Sciatic nerve (tissue), 2 donors: ENCODE data around the gene CUL4A. TPM values are rescaled to one million over a fixed set of nuclear protein-coding genes. Genes with fewer than 3 reads are reported as not detected.

Experiments used
- ATAC-seq: fragments of 200-7000 bp; cut with Tn5 transposase; one replicate; pipeline ENCODE4 v1.9.1; 2020; ENCODE audit warnings: mild to moderate bottlenecking, moderate library complexity
- DNase-seq: peaks from one replicate; pipeline ENCODE4 v3.0.0-alpha.2; 2020; ENCODE audit warnings: low spot score
- intact Hi-C: fragments of 100-400 bp; cut with DNase I; formaldehyde crosslinking; loops from one replicate; pipeline ENCODE4 v1.14.2; 2022
- total RNA-seq: library from RNA; stranded (reverse); fragmentation: NEBNext Ultra II Directional; extraction: Animal tissue kit (Norgen Biotek cat#: 25700); gene quantifications from one replicate; pipeline ENCODE4 v1.2.1, GENCODE V29; 2021
- donor health status: DM: no; HTN: no; CAD: no.
- donor health status: DM: no; HTN: no; CAD: no.

The CUL4A gene
- total RNA-seq, 1 donor from 2014 or later: 62.3 TPM

DNA sequence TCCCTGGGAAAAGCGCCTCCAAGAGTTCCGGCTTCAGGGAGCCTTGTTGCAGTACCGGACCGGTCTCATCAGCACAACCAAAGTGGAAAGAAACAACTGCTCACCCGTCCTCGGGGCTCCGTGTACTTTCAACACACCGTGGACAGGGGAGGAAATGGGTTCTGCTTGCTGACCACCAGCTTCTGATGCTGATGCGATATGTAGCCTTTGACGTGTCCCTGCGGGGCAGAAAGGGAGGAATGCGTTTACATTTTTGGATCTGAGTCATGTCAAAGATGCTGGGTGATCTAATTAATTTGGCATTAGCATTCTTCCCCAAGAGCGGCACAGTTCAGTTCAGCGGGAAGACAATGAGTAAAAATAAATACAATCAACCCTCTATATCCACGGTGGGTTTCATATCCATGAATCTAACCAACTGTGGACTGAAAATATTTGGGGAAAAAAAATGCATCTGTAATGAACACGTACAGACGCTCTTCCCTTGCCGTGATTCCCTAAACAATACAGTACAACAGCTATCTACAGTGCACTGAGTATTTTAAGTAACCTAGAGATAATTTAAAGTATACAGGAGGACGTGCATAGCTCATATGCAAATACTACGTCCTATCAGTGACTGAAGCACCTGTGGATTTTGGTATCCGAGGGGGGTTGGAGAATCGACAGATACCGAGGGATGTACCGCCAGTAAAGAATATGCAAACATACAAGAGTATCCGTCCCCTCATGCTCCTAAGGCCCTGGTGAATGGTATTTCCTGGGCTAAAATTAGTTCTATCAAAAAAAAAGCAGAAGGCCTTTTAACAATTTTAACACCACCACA is 31.1 kb upstream of the CUL4A start:
- DNase-seq (no peak), ATAC-seq (no peak)
- intact Hi-C loops: no loop called here

DNA sequence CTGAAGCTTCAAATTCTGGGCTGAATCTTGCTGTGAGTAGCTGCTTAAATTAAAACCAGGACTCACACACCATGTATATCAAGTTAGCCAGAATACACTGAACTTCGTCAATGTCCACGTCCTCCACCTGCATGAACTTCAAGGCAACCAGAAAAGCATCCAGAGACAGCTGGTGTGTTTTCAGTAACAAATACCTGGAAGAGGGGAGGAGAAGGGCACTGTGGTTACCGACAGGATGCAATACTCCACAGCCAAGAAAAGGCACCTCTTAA is 30.6 kb upstream of the CUL4A start:
- intact Hi-C loops: no loop called here
- ATAC-seq (no peak), DNase-seq (no peak)

DNA sequence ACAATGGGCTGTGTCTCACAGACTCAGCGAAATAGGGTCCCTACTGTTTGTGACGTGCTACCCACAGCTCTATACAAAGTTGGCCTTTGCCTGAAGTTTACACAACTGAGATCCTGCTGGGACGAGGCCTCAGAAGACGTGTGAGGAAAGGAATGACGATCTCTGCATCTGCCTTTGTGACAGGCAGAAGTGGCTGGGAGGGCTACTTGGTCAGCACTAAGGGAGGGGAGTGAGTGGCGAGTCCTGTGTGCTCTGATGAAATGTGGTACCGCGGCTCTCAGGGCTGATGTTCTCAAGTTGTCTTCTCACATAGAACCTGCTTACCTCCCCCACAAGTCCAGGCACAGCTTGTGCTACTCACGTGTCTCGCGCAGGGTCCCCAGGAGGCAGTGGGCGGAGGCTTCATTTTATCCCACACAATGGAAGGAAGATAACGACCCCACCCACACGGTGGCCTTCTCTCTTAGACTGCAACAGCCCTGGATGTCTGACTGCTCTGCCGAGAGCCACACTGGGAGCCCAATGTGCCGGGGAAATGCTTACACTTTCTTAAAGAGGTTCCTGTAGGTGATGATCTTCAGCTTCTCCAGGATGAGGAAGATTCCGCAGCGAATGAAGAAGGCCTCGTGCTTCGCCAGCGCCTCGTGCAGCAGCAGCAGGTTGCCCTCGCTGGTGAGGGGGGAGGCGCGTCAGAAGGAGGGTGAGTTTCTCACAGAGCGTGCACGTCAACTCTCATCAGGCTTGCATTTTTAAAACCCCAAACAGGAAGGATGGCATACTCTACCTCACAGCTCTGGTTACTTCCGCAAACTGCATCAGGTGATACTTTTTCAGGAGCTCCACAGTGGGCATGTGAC is 29.8 kb upstream of the CUL4A start:
- ATAC-seq: no peak
- DNase-seq: no peak
- intact Hi-C loops: no loop called here

DNA sequence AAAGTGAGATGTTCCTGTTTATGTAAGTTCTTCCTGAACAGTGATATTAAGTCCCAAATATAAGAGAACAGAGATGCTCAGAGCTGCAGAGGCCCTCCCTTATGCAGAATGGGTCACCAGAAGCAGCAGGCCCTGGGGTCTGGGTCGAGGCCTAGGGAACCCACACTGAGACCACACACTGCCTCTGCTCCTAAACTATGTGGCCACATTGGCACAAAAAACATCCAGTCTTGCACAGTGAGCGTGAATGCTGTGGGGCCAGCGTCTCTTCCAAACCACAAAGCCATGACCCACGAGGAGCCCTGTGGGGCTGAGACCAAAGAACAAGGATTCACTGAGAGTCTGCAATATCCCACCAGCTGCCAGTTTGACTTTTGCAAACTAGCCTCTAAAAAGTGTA is 27.4 kb upstream of the CUL4A start:
- ATAC-seq (no peak), DNase-seq (no peak)
- intact Hi-C loops: no loop called here

DNA sequence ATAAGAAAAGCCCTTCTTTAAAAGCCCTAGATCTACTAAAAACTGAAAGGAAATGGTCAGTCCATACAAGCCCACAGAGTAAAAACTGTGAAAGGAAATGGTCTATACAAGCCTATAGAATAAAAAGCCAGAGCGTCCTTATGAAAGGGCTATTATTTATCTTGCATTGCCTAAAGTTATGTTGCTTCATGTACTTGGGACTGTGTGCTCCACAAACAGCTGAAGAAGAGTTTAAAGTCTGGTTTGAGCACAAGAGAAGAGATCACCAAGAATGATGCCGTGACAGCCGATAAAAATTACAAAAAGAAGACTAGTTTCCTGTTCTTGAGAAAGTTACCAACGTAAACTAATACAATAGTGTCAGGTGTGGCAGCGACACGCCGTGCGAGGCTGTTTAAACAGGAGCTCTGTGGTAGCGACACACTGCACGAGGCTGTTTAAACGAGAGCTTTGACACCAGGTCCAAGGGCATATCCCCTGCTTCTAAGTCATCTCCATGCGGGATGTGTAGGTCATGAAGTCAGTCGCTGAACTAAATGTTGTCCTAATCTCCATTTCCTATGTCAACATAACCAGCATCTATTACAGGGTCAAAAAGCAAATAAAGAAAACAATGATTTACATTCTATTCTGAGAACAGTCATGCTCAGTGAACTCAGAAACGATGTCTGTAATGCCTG is 25.8 kb upstream of the CUL4A start:
- intact Hi-C loops: no loop called here
- DNase-seq (no peak), ATAC-seq (no peak)

DNA sequence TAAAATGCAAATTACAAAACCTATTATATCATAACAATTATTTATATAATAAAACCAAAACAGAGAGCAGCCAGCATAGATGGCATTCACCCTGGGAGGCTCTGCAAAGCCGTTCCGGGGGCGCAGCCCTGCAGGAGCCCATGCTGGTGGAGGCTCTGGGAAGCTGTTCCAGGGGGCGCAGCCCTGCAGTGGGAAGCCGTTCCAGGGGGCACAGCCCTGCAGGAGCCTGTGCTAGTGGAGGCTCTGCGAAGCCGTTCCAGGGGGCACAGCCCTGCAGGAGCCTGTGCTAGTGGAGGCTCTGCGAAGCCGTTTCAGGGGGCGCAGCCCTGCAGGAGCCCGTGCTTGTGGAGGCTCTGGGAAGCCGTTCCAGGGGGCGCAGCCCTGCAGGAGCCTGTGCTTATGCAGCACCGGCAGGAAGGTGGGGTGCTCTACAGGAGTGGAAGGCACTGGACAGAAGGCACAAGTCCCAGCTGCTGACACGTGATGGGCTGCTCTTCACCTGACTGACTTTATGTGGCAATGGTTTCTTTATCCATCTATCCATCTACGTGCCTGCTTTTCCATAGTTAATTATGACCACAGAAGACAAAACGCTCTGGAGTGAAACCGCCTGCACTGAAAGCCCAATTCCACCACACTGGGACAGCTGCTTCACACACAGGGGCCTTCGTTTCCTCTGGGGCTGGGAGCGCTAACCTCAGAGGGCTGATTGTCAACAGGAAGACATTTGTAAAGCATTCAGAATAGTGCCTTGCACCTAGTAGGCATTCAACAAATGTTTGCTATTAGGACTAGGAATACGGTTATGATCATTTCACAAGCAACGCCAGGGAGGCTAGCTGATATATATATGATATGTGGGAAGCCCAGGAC is 24.6 kb upstream of the CUL4A start:
- ATAC-seq (no peak), DNase-seq (no peak)
- intact Hi-C loops: no loop called here

DNA sequence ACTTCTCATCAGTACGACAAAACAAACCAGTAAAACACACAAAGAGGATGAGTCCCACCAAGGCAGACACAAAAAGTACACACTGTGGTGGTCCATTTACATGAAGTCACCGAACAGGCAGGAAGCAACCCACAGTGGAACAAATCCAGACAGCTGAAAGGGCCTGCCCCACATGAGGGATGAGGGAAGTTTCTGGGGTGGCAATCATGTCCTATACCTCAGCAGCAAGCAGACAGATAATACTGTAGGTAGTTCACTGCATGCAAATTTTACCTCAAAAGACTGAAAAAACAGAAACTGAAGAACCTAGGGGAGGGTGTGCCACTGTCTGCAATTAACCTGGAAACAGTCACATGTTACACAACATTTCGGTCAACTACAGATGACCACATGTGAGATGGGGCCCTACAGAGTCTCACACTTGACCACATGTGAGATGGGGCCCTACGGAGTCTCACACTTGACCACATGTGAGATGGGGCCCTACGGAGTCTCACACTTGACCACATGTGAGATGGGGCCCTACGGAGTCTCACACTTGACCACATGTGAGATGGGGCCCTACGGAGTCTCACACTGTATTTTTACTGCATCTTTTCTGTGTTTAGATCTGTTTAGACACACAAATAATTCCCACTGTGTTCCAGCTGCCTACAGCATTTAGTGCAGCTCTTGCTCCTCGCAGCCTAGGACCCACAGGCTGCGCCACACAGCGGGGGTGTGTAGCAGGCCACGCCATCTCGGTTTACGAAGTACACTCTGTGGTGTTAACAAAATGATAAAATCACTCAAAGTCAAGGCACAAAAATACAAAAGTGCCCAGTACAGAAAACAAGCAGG is 23.1 kb upstream of the CUL4A start:
- DNase-seq (no peak), ATAC-seq (no peak)
- intact Hi-C loops: no loop called here

DNA sequence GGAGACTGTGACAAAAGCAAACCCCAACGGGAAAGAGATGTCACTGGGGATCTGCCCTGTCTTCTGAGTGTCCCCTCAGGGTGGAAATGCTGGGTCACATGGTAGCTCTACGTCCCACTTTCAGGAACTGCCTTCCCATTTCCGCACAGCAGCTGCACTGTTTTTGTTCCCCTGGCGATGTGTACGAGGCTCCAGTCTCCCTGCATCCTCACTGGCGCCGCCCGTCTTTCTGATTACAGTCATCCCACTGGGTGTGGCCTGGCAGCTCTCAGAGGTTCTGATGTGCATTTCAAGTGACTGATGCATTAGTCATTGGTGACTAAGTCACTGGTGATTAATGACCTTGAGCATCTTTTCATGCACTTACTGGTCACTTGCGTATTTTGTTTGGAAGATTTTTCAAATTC is 22.1 kb upstream of the CUL4A start:
- intact Hi-C loops: no loop called here
- DNase-seq (peak; percentile 73), ATAC-seq (peak; percentile 86)

DNA sequence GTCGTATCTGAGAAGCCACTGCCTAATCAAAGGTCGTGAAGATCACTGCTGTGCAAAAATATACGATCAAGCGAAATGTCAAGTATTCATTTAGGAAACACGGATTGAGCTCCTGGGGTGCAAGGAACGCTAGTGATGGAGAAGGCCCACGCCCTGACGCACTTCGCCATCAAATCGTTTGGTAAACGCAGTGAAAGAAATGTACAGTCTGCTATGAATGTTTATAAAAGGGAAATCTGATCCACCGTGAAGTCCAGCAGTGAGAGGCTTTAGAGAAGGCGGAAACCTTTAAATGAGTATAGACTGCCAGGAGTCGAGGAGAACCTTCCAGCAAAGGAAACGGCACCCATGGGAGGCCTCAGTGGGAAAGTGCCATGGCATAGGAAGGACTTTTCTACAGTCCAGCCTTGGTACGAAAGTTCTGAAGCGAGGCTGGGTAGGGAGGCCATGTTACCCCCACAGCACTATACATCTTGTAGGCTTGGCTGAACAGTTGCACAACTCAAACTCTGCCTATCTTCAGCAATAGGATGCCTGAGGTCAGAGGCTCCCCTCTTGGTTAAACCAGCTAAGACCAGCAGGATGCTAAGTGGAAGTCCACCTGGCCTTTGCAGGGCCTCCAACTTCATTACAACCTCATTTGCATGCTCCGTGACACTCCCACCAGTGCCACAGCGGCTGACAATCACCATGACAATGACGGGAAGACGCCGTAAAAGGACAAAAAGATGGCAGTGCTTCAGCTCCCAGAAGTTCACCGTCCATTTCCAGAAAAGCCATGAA is 21.3 kb upstream of the CUL4A start:
- intact Hi-C loops: no loop called here
- DNase-seq (no peak), ATAC-seq (no peak)

DNA sequence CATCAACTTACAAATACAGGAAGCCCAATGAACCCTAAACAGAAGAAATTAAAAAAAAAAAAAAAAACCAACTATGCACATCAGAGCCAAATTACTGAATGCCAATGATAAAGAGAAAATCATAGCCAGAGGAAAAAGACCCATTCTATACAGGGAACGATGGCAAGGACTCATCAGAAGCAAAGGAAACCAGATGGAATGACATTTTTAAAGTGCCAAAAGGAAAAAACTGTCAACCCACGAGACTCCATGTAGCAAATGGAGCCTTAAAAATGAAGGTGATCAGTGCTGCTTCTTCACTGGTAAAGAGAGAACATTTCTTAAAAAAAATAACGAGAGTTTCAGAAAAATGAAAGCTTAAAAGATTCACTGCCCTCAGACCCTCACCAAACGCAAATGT is 19.2 kb upstream of the CUL4A start:
- intact Hi-C loops: no loop called here
- ATAC-seq: no peak
- no peak for DNase-seq

DNA sequence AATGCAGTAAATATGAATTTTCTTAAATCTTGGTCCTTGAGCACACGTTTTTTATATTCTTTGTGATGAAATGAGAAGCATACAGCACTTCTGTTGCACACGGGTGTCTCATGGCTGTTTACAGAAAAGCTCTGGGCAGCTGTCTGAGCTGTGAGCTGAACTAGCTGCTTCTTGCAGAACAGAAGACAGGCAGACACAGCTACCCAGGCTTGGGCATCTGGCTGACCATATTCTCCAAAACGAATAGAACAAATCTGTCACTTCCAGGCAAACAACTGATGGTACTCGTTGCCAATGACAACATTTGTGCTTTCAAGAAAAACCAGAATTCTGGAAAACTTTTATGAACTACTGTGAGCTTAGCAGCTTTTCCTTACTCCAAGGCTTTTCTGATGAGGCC is 17.1 kb upstream of the CUL4A start:
- intact Hi-C loops: no loop called here
- DNase-seq (no peak), ATAC-seq (no peak)

DNA sequence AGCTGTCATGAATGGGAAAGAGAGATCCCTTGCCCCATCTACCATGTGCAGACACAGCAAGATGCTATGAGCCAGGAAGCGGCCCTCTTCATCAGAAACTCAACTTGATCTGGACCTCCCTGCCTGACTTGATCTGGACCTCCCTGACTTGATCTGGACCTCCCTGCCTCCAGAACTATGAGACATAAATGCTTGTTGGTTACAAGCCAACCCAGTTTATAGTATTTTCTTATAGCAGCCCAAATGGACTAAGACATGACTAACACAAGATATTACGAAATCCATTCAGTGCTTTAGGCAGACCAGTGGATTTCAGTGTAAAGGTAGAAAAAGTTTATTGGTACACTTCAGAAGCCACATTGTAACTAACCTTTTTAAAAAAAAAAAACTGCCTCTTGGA is 16.5 kb upstream of the CUL4A start:
- DNase-seq: no peak
- intact Hi-C loops: no loop called here
- ATAC-seq: no peak

DNA sequence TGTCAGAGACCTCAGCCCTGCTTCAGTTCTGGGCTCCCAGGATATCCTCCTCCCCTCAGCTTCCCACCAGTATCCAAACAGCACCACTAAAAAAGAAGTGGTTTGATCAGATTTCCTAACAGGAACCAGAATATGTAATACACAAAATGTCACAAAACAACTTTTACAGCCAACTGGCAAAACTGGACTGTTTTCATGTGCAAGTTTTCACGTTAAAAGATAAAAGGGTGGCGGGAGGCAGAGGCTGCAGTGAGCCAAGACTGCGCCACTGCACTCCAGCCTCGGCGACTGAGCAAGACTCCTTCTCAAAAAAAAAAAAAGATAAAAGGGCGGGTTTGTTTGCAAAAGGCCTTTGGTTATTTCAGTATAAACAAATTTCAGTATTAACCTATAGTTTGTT is 14.1 kb upstream of the CUL4A start:
- DNase-seq (no peak), ATAC-seq (no peak)
- intact Hi-C loops: no loop called here

DNA sequence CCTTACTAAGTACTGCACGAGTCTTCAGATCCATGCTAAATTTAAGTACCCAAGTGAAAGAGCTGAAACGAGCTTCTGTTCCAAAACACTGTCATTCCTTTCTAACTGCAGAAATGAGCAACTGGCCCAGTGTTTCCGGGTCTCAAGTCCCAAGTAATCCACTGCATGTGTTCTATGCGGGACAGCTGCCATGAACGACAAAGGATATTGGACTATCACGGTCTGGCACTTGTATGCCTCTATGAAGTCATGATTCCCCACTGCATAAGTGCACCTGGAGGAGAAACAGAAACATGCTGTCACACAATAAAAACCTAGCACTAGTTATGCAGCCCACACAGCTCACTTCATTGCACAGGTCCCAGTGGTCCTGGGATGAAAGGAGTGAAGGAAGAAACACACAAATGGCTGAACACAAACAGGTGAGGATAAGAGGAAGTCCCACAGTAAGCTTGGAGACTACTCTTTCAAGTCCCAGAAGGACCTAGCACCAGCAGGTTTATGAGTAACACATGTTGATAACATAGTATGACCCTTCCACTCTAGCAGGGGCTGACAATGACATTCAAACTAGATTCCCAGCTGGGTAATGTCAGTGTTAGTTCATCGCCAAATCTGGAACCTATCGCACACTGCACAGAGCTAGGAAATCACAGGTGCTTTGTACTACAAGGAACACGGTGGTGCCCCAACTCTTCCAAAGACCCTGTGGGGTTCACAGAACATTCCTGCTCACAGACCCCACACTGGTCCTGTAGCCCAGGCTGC is 12.3 kb upstream of the CUL4A start:
- ATAC-seq: no peak
- DNase-seq: no peak
- intact Hi-C loops: no loop called here

DNA sequence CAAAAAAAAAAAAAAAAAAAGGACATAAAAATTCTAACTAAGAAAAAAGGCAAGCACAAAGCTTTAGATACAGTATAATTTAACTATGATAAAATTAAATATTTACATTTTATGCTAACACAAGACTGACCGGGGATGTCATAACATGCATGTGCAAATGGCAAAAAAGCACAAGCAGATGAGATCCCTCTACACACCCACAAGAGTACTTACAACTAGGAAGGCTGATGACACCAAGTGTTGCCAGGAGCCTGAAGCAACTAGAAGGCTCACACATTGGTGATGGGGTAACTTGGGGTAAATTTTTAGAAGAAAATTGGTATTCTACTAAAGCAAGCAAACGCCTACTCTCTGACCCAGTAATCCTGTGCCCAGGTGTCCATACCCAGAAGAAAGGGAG is 7.6 kb upstream of the CUL4A start:
- ATAC-seq (no peak), DNase-seq (no peak)
- intact Hi-C loops: no loop called here

DNA sequence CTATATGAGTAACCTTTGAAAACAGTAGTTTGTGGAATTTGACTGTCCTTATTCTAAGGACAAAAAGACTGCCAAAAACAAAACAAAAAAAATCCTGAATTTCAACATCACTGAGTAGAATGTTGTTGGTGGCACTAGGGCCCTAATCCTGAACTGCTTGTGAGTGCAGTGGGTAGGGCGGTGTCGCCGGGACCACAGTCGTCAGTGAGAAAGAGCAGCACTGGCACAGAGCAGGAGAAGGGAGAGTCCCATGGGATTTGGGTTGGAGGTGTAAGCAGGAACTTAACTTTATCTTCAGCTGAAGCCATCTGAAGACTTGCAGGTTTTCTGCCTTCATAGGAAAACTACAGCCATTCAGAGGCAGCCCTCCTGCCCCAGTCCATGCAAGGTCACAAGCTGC is 6.5 kb upstream of the CUL4A start:
- intact Hi-C loops: no loop called here
- ATAC-seq (no peak), DNase-seq (no peak)
